RPMI7951 (cell line): ENCODE results near the gene MCTP2. TPM values are rescaled to one million over a fixed set of nuclear protein-coding genes. Genes with fewer than 3 reads are reported as not detected.

ENCODE experiments used
- DNase-seq: peaks from one replicate; pipeline ENCODE4 v3.0.0-alpha.2; 2012; ENCODE audit warnings: low read depth
- total RNA-seq: library from RNA; depleted of rRNA; stranded (reverse); fragments of >200 nt; shearing (Covaris generic); gene quantifications from 2 replicates; pipeline ENCODE4 v1.2.3, GENCODE V29; 2014

The MCTP2 gene
- total RNA-seq, 1 experiment from 2014 or later = 39.5 TPM

DNA sequence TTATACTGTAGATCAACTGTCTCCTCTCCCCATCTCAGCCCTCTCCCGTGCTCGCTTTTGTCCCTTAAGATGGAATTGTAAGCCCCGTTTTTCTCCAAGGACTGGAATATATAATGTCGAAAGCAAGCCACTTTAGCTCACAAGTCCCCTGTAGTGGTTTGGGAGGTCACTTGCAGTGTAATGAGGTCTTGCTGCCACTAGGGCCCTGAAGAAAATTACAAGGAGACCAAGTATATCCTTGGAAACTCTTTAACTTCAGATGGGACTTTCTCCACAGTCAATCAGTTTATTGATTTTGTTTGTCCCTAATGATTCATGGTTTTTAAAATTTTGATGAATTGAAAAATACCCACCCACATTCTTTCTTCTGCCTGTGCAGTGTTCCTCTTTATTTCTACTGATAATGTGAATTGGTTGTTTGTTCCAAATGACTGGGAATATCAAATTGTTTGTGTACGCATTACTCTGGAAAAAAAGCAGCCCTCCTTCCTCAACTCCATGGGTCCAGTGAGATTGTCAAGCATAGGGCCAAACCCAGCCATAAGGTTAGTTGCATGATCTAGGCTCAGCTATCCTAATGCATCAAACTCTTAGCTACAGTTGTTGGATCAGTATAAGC is 294.8 kb downstream of the MCTP2 start:
- peak; percentile 21 for DNase-seq

GRCh38 chr15:94532226-94532625 is 300.9 kb downstream of the MCTP2 start:
- no peak for DNase-seq
